GM18909 (cell line): ENCODE data around the gene RRP9.
A peak's percentile ranks its signal among the peaks of the same experiment; 100 is the strongest.

Experiments
- ATAC-seq: cut with Tn5 transposase; IDR thresholded peaks from one replicate; pipeline ENCODE4 v1.9.1; 2021; ENCODE audit warnings: mild to moderate bottlenecking; ENCODE audit not compliant: unreplicated experiment, poor library complexity

Gene RRP9

DNA sequence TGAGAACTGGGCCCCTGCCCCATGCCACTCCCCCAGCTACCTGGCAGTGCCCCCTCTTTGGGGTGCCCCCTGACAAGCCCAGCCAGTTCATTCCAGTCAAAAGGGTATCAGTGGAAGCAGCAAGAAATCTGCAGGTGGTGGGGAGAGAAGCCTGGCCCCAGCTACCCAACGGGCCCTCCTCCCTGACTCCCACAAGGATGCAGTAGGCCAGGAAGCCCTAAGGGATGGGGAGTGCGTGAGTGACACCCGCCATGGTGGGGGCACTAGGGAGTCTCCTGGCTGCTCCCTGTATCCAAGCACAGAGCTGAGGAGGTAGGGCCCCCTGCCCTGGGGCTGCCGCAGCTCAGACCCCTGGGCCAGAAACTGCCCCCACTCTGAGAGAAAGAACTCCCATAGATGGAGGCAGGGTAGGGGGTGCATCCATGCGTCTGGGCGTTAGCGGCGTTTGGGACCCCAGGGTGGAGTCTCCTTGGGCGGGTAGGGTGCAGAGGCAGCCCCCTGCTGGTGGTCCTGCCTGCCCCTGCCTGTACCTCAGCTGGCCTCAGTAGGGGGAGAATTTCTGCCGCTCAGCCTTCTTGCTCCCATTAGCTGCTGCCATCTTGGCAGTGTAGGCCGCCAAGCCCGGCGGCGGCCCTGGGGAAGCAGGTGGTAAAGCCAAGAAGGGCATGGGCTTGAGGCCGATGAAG lies 16.0 kb upstream of the RRP9 start:
- no peak for ATAC-seq

GRCh38 chr3:51955893-51956770 lies 14.4 kb upstream of the RRP9 start:
- ATAC-seq, result peak; percentile 44

GRCh38 chr3:51955175-51955892 lies 13.6 kb upstream of the RRP9 start, which contains the start of gene GPR62:
GPR62 (plus strand) TSS chr3:51955381; CDS start chr3:51955653, 272 bp downstream.
- ATAC-seq, result no peak

- no peak for ATAC-seq
Measured at GRCh38 chr3:51954713-51955112, 13.0 kb upstream of the RRP9 start.

DNA sequence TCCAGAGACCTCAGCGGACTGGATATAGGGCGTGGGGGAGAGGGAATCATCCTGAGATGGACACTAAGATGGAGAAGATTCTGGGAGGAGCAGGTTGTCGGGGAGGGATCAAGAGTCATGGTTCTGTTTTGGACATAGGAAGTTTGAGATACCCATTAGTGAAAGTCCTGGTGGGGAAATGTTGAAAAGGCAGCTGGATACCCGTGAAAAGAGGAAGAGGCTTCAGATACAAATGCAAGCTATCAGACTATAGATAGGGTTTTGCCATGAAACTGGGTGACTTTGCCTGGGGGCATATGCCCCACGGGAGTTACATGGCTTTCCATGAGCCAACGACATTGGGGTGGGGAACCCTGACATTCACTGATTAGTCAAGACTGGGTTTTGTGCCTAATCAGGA lies 12.4 kb upstream of the RRP9 start:
- ATAC-seq, result no peak

DNA sequence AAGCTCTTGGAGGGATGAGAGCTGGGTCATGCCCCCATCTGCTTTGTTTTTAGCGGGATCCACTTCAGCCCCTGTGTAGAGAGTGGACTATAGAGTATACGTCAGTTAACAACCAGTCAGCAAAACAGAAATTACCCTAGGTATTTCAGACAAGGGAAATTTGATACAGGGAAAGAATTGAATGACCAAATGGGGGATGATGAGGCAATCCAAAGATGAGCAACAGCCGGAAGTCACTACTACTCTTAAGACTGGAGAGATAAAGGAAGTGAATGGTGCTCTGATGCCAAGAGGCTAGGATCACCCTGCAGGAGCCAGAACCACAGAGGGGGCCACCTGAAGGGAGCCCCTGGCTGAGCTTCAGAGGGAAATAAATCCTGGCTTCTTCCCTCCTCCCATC lies 11.7 kb upstream of the RRP9 start:
- ATAC-seq, result no peak

- ATAC-seq, result no peak
Measured at GRCh38 chr3:51950899-51951298, 9.2 kb upstream of the RRP9 start.

- no peak for ATAC-seq
Measured at GRCh38 chr3:51949121-51949520, 7.4 kb upstream of the RRP9 start.

DNA sequence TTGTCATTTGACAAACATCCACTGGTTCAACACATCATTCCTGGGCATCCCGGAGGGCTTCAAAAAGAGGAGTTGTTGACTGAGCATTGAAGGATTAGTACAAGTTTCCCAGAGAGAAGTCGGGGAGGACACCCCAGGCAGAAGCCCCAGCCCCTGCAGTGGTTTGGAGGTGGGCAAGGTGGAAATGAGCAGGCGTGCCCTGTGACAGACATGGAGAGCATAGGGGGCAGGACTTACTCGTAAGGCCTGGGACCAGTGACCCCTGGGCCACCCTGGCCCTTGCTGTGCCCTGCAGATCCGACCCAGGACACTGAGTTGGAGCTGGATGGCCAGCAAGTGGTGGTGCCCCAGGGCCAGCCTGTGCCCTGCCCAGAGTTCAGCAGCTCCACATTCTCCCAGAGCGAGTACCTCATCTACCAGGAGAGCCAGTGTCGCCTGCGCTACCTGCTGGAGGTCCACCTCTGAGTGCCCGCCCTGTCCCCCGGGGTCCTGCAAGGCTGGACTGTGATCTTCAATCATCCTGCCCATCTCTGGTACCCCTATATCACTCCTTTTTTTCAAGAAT lies 6.4 kb upstream of the RRP9 start:
- no peak for ATAC-seq

- no peak for ATAC-seq
Measured at GRCh38 chr3:51947215-51947900, 5.7 kb upstream of the RRP9 start.

- ATAC-seq, result no peak
Measured at GRCh38 chr3:51946796-51947195, 5.1 kb upstream of the RRP9 start.

- ATAC-seq, result no peak
Measured at GRCh38 chr3:51945926-51946705, 4.4 kb upstream of the RRP9 start.

- no peak for ATAC-seq
Measured at GRCh38 chr3:51945031-51945840, 3.5 kb upstream of the RRP9 start.

- ATAC-seq, result no peak
Measured at GRCh38 chr3:51944451-51945021, 2.8 kb upstream of the RRP9 start.

DNA sequence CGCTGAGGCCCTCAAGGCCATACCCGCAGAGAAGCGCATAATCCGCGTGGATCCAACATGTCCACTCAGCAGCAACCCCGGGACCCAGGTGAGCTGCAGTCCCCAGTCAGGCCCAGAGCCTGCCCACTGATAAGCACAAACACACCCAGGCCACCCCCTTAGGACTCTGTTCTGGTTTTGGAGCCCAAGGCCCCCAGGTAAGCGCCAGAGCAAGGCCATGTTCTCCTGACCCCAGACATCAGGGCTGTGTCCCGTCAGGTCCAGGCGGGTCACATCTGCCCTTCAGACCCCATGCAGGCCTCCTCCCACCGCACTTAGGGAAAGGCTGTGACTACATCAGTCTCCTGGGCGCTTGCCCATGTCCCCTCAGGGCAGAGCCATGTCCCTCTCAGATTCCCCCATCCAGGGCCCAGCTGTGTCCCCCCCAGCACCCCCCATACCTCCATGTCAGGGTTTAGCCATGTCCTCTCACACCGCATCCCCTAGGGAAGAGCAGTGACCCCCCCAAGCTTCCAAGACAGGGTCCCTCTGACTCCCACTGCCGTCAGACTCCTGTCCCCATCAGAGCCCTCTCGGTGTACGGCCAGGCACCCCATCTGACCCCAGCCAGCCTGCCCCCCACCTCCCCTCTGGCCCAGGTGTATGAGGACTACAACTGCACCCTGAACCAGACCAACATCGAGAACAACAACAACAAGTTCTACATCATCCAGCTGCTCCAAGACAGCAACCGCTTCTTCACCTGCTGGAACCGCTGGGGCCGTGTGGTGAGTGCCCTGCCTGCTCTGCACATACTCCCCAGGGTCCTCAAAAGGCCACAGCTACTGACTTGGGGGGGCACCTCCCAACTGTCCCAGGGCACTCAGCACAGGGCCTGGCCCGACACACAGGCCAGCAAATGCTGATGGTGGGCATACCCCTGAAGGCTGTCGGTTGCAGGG lies 2.0 kb upstream of the RRP9 start:
- ATAC-seq, result no peak

- no peak for ATAC-seq
Measured at GRCh38 chr3:51942603-51943450, 1.1 kb upstream of the RRP9 start.
